ENCODE data around the gene HOXB2. TPM values are rescaled to one million over a fixed set of nuclear protein-coding genes. Genes with fewer than 3 reads are reported as not detected.

HOXB2 gene
- total RNA-seq, 2 donors from 2014 or later: 4.1 to 9.5 TPM

GRCh38 chr17:48527547-48527932, 17.4 kb downstream of the HOXB2 start:
- TF ChIP-seq CTCF (IDR thresholded peaks at IDR 0.05): no peak
- no peak for TF ChIP-seq POLR2A (IDR thresholded peaks at IDR 0.05)
- no peak for TF ChIP-seq POLR2AphosphoS5 (IDR thresholded peaks at IDR 0.05)
- 70% methylated on average over 14 of the region's 14 CpGs for WGBS
- intact Hi-C loops (cut with DNase I): no loop called here
- H3K4me1 ChIP-seq (replicated peaks): no peaks in the 10 kb centered on the region
- H3K4me3 ChIP-seq: no peak overlapping the region
- H3K27ac ChIP-seq: no peak overlapping the region
- DNase-seq (ENCODE audit: low spot score): no peak
- no peaks in the 10 kb centered on the region for H3K9me3 ChIP-seq
- no peaks in the 10 kb centered on the region for H3K36me3 ChIP-seq
- H3K27me3 ChIP-seq (replicated peaks; ENCODE audit: insufficient read depth): no peaks in the 10 kb centered on the region

- H3K9me3 ChIP-seq: no peaks in the 10 kb centered on the region
- intact Hi-C loops (cut with DNase I): no loop called here
- H3K4me1 ChIP-seq (replicated peaks): no peaks in the 10 kb centered on the region
- no peak for TF ChIP-seq POLR2A (IDR thresholded peaks at IDR 0.05)
- no peak for TF ChIP-seq POLR2AphosphoS5 (IDR thresholded peaks at IDR 0.05)
- TF ChIP-seq CTCF (IDR thresholded peaks at IDR 0.05): no peak
- DNase-seq (ENCODE audit: low spot score): no peak
- 43% methylated on average over 44 of the region's 59 CpGs for WGBS
- no peaks in the 10 kb centered on the region for H3K36me3 ChIP-seq
- no peak overlapping the region for H3K27ac ChIP-seq
- no peaks in the 10 kb centered on the region for H3K27me3 ChIP-seq (replicated peaks; ENCODE audit: insufficient read depth)
- H3K4me3 ChIP-seq: no peak overlapping the region
Measured at GRCh38 chr17:48526608-48527546, 18.0 kb downstream of the HOXB2 start.

- H3K4me3 ChIP-seq: no peak overlapping the region
- no peaks in the 10 kb centered on the region for H3K36me3 ChIP-seq
- H3K27me3 ChIP-seq (replicated peaks; ENCODE audit: insufficient read depth): no peaks in the 10 kb centered on the region
- DNase-seq (ENCODE audit: low spot score): no peak
- no peak for TF ChIP-seq POLR2A (IDR thresholded peaks at IDR 0.05)
- no peak for TF ChIP-seq CTCF (IDR thresholded peaks at IDR 0.05)
- TF ChIP-seq POLR2AphosphoS5 (IDR thresholded peaks at IDR 0.05): no peak
- H3K9me3 ChIP-seq: no peaks in the 10 kb centered on the region
- WGBS: 82% methylated on average over 6 of the region's 6 CpGs
- no peaks in the 10 kb centered on the region for H3K4me1 ChIP-seq (replicated peaks)
- no peak overlapping the region for H3K27ac ChIP-seq
- intact Hi-C loops (cut with DNase I): no loop called here
Measured at GRCh38 chr17:48523010-48523409, 21.9 kb downstream of the HOXB2 start.

- intact Hi-C loops (cut with DNase I): no loop called here
- no peaks in the 10 kb centered on the region for H3K9me3 ChIP-seq
- H3K27ac ChIP-seq: no peak overlapping the region
- peak; percentile 50 for DNase-seq (ENCODE audit: low spot score)
- H3K4me1 ChIP-seq (replicated peaks): no peaks in the 10 kb centered on the region
- no peak overlapping the region for H3K4me3 ChIP-seq
- 26% methylated on average over 8 of the region's 8 CpGs for WGBS
- no peaks in the 10 kb centered on the region for H3K36me3 ChIP-seq
- TF ChIP-seq POLR2A (IDR thresholded peaks at IDR 0.05): no peak
- TF ChIP-seq POLR2AphosphoS5 (IDR thresholded peaks at IDR 0.05): peak; percentile 50
- no peak for TF ChIP-seq CTCF (IDR thresholded peaks at IDR 0.05)
- no peaks in the 10 kb centered on the region for H3K27me3 ChIP-seq (replicated peaks; ENCODE audit: insufficient read depth)
Measured at GRCh38 chr17:48522031-48522653, 22.8 kb downstream of the HOXB2 start.

Data from prostate gland (tissue), 2 donors.